ENCODE data around the gene FGF14.
"Not testable (repeated sequence)": the region's sequence is repeated elsewhere in the genome, so short reads cannot be mapped to it uniquely, and the experiment has no call there.

Gene FGF14

DNA sequence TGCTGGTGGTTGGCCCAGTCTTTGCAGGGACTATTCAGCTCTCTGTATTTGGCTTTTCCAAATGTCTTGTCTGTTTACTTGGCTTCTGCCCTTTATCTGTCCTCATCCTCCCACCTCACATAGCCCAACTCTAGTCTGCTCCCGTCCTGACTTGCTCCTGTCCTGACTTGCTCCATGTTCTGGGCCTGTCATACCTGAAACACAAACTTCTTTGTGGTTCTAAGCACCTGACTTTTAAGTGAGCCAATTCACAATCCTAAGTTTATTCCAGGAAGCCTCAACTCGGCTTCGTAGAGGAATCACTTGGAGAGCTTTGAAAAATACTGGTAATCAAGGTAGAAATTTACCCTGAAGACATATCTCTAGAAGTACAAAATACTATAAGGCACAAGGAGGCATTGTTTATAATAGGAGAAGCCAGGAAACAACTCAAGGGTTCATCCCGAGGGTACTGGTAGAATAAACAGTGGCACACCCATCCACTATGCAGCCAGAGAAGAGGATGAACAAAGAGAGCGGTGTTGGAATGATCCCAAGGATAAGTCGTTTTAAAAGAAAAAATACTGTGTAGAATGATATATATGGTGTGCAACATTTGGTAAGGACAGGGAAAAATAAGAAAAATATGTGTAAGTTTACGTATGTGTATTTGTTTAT is 284.5 kb downstream of the FGF14 start:
- DNase-seq = no peak

DNA sequence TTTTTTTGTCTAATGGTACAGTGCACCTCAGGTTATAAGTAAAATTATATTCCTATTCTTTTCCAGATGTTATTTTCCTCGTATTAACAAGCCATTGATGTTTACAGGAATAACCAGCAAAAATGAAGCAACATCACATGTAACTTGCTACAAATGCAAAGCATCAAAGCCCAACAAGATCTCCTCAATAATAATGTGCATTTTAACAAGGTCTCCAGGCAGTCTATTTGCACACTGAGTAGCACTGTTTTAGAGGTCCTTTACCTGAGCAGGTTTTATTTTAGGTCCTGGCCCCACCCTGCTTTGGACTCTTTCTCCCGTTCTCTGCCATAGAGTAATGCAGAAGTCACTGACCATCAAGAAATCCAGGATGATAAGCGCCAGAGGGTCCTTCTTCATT is 298.4 kb downstream of the FGF14 start:
- DNase-seq = no peak

- no peak for DNase-seq
Observed at GRCh38 chr13:102100234-102100633, 301.6 kb downstream of the FGF14 start.

- no peak for DNase-seq
Observed at GRCh38 chr13:102097708-102098107, 304.1 kb downstream of the FGF14 start.

DNA sequence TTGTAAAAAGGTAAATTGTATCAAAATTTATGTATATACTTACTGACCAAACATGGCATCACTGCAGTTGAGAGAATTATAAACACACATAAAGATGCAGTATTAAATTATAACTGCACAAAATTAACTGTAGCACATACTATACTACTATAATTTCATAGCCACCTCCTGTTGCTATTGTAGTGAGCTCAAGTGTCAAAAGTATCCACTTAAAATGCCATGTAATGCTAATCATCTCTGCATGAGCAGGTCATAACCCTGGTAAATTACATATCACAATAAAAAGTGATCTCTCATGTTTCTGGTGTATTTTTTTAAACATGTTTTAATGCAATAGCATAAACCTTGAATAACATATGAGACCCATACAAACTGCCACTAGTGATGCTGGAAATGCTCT is 308.6 kb downstream of the FGF14 start:
- not testable (repeated sequence) for DNase-seq

DNA sequence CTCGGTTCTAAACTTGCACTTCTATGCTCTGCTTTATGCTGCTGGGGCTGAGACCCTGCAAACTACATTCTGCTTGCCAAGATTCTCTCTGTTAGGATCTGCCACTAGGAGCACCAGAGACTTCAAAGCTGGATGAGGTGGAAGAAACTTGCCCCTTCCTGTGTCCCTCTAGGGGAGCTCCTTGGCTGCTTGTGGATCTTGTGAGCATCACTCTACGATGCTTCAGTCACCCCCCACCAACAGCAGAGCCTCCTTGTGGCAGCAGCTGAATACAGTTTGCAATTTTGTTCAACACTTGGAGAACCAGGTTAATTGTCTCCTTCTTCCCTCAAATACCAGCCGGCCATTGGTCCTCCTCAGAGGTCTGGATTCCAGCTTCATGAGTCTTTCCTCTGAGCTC is 310.6 kb downstream of the FGF14 start:
- no peak for DNase-seq

GRCh38 chr13:102090532-102090931 is 311.3 kb downstream of the FGF14 start:
- no peak for DNase-seq

DNA sequence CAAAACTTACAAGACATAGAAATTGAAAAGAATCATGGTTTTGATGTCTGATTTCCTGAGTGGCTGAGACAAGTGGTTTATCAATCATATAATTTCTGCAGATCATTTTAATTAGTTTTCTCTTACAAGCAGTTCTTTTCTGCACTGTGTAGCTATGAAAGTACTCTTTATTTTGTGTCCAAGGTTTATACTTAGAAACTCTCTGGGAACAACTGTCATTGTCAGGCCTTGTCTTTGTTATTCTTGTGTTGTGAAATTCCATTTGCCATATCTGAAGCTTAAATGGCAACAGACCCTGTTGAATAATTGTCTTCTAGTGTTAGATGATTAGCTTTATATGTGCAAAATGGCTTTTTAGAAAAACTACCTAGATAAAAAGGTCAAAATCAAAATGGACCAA is 312.1 kb downstream of the FGF14 start:
- no peak for DNase-seq

DNA sequence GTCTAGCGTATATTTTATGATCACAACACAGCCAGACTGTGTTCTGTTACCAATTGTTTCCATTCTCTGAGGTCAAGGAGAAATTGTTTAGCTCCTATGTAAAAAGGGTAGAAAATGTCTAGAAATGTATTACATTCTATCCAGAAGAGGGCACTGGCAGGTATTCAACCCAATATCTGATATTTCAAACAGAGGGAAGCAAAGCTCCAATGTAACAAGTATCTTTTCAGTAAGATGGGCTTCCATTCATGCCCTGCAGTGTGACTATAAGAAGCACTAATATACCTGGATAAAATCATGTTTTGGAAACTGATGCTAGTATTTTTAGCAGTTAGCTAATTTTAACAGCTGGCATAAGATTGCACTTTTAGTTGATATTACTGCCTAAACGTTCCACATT is 312.7 kb downstream of the FGF14 start:
- DNase-seq = no peak

GRCh38 chr13:102073251-102073650 is 328.6 kb downstream of the FGF14 start:
- DNase-seq = no peak

- DNase-seq = no peak
Observed at GRCh38 chr13:102071711-102072110, 330.1 kb downstream of the FGF14 start.

GRCh38 chr13:102068323-102068722 is 333.5 kb downstream of the FGF14 start:
- DNase-seq = not testable (repeated sequence)

DNA sequence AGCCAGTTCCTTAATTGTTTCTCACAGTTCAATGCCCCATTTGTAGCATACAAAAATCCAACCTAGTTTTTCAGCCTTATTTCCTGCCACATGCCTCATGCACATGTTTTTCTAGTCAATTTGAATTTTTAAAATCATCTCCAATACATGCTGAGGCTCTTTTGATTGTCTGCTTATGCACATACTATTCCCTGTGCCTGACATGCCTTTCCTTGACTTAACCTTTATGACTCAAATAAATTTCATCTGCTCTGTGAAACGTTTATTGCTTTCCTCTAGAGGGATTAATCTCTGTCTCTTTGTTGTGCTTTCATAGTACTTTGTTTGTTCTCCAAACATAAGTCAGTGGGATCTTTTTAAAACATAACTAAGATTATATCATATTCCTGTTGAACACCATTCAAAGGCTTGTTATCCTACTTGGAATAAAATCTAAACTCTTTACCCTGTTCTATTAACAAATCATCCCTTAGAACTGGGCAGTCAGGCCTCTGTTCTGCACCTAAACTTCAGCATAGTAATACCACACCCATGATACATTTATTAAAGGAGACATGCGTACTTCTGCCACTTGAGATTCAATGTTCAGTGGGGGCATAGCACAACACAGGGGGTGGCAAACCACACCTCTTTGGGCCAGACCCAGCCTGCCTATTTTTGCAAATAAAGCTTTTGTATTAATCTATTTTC is 346.6 kb downstream of the FGF14 start:
- DNase-seq = no peak

DNA sequence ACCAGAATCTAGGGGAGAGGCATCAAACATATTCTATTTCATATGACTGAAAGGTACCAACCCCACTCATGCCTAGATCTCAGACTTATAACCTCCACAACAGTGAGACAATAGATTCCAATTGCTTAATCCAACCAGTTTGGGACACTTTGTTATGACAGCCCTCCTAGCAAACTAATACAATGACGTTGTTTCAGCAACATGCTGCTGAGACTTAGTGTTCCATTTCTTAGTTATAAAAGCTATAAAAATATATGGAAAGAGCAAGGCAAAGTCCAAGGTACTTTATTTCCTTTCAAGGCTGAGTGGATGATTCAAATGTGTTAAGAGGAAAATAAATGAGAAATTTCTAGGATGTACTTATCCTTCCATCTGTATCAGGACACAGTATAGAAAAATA is 352.0 kb downstream of the FGF14 start:
- no peak for DNase-seq

DNA sequence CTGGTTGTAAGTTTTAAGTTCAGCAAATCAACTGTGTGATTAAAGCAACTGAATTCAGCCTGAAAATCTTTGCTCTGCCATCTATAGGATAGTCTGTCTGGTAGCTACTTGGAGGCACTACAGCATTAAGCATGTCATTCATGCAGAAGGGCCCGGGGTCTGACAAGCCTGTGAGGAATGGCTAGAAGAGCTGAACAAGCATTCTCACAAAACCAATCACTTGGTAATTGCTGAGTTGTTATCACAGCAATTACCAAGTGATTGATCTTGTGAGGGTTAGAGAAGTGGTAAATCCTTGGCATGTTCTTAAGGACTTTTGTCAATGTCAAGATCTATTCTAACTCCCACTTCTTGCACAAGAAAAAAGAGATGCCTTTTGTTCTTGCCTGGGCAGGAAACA is 356.1 kb downstream of the FGF14 start:
- no peak for DNase-seq

DNA sequence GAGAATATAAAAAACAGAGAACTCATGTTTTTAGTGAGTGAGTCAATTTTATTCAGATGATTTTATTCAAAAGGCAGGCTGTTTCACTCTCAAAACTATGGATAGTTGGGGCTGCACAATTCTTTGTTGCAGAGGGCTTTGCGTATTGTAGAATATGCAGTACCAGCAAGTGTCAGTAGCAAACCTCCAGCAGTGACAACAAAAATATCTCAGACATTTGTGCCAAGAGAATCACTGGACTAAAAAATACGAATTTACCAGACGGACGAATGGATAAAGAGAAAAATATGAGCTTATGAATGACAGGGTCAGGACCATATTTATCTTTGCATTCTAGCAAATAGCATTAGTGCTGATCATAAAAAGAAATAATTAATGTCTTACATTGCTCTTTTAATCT is 359.1 kb downstream of the FGF14 start:
- no peak for DNase-seq

GRCh38 chr13:102041544-102041943 is 360.3 kb downstream of the FGF14 start:
- no peak for DNase-seq

- DNase-seq = no peak
Observed at GRCh38 chr13:102040812-102041211, 361.0 kb downstream of the FGF14 start.

DNA sequence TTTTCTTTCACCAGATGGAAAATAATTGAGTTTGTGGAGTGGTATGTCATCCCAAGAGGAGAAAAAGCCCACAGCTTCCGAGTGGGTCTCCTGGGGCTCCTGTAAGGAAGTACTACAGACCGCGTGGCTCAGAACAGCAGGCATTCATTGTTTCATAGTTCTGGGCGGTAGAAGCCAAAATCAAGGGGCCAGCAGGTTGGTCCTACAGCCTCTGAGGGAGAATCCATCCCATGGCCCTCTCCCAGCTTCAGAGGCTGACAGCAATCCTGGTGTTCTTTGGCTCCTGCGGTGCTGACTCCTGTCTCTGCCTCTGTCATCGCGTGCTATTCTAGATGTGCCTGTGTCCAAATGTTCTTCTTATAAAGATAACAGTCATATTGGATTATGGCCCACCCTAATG is 362.6 kb downstream of the FGF14 start:
- DNase-seq = no peak

DNA sequence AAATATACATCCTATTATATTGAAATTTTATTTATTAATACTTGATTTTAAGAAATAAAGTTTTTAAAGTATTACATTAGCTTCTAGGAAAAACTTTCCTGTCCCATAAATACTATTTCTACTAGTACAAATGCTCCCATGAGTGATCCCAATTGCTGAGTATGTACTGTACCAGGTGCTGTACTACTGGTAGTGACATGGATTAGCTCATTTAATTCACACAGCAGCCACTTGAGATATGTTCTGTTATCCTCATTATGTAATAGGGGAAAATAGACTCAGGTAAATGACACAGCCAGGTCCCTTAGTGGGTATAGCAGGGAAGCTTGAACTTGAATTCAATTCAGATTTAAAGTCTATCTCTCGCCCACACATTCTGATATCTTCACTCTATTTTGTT is 363.1 kb downstream of the FGF14 start:
- DNase-seq = no peak

DNA sequence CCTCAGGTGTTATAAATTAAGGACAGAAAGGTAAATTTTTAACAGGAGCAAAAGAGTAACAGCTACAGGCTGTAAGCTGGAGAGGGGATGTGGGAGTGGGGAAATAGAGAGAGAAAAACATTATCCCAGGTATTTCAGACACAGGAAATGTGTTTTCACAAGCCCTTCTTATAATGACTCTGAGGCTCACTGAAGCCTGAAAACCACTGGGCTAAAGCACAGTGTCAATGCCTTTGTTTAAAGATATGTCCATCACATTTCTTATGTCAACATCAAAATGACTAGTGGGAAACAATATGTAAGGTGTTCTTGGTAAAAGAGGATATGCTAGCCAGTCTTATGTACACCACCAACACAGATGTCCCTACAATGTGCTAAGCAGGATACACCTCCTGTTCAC is 365.9 kb downstream of the FGF14 start:
- DNase-seq = no peak

- DNase-seq = no peak
Observed at GRCh38 chr13:102033857-102034331, 368.0 kb downstream of the FGF14 start.

- DNase-seq = no peak
Observed at GRCh38 chr13:102033386-102033785, 368.5 kb downstream of the FGF14 start.

GRCh38 chr13:102028868-102029267 is 373.0 kb downstream of the FGF14 start:
- DNase-seq = no peak

- no peak for DNase-seq
Observed at GRCh38 chr13:102028206-102028605, 373.6 kb downstream of the FGF14 start.
